ENCODE results near the gene EXOSC1. TPM values are rescaled to one million over a fixed set of nuclear protein-coding genes. Genes with fewer than 3 reads are reported as not detected.

Gene EXOSC1
- total RNA-seq, 2 experiments from 2014 or later, result 43.3 to 49.2 TPM

DNA sequence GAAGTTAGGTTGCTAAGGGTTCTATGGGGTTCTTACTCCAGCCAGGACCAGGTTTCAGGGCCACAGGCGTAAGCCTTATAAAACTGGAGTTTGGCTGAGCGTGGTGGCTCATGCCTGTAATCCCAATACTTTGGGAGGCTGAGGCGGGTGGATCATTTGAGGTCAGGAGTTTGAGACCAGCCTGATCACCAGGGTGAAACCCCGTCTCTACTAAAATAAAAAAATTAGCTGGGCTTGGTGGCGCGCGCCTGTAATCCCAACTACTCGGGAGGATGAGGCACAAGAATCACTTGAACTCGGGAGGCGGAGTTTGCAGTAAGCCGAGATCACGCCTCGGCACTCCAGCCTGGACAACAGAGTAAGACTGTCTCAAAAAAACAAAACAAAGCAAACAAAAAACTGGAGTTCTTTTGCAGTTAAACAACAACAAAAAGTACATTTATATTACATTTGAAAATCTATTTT lies 44.3 kb downstream of the EXOSC1 start:
- DNase-seq, result no peak
- no peak for ATAC-seq
- Mint-ChIP-seq H3K36me3 (ENCODE audit: low read depth) (peaks cover 7% of the 10 kb centered on the region), H3K9me3 (no peaks in the 10 kb centered on the region), H3K4me1 (ENCODE audit: low read depth) (peaks cover 5% of the 10 kb centered on the region), H3K27me3 (no peaks in the 10 kb centered on the region), H3K4me3 (peak overlapping the region; percentile 89), H3K27ac (peak overlapping the region; percentile 79)
- ChIA-PET POLR2A (interaction anchor here (0.9 to 1.5 kb wide), 9 partner anchors 8 to 42 kb away, joined by 3 to 7 read pairs (median 5); no protein-coding TSS in a partner anchor), CTCF (interaction anchor here (0.7 to 4.4 kb wide), 12 partner anchors 10 to 152 kb away, joined by 3 to 30 read pairs (median 5); no protein-coding TSS in a partner anchor)
- intact Hi-C loops (cut with micrococcal nuclease), result loop anchor here (10.0 kb wide), 1 partner anchor 93 kb away; the partner anchor contains the start of genes MMS19 and UBTD1
- TF ChIP-seq CTCF (IDR thresholded peaks at IDR 0.05), result no peak

DNA sequence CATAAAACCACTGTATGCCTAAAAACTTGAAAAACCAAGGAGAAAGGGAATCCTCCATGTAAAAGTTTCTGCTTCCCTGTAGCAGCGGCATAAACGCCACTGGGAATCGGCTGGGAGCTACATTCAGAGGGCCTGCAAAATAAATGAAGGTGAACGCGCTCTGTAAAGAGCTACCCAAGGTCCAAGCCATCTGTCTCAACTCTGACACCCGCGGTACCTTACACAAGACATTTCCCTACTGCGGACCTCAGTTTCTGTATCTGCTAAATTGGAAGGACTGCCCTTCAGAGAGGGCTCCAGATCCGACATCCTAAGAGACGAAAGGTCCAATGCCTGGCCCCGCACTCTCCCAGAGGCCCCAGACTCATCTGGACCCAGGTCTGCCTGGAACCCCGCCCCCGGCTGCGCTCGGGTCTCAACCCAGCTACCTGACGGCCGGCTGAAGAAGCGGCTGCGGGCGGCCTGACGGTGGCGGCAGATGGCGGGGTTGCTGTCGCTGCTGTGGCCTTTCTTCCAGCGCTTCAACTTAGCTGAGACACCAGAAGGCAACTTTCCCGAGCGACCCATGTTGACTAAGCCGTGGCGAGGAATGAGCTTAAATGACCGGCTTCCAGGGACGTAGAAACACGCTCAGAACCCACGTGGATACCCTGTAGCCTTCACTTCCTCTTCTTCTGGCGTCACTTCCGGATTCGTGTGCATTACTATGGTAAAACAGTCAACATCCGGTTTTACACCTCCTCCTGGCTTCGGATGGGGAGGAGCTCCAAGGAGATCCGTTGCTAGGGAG lies 44.9 kb downstream of the EXOSC1 start, which contains the start of gene RRP12:
RRP12 (minus strand) TSS at position 676 of the 790 bp plus-strand sequence; CDS start at position 567, 109 bp downstream.
- intact Hi-C loops (cut with micrococcal nuclease), result loop anchor here (10.0 kb wide), 1 partner anchor 94 kb away; the partner anchor contains the start of genes MMS19 and UBTD1
- Mint-ChIP-seq H3K4me3 (peak within 1 kb of the TSS; percentile 89), H3K36me3 (ENCODE audit: low read depth) (peaks cover 12% of the 10 kb centered on the region), H3K4me1 (ENCODE audit: low read depth) (peaks cover 5% of the 10 kb centered on the region), H3K27me3 (no peaks in the 10 kb centered on the region), H3K27ac (peak within 1 kb of the TSS; percentile 79), H3K9me3 (no peaks in the 10 kb centered on the region)
- peak; percentile 93 for DNase-seq
- peak; percentile 98 for ATAC-seq
- CTCF ChIA-PET, result interaction anchor here (0.7 to 4.4 kb wide), 16 partner anchors 9 to 286 kb away, joined by 3 to 30 read pairs (median 4); partner anchors contain the start of gene AVPI1
- POLR2A ChIA-PET, result interaction anchor here (0.8 to 1.9 kb wide), 16 partner anchors 9 to 121 kb away, joined by 3 to 7 read pairs (median 4); no protein-coding TSS in a partner anchor
- no peak for TF ChIP-seq CTCF (IDR thresholded peaks at IDR 0.05)

- intact Hi-C loops (cut with micrococcal nuclease), result loop anchor here (10.0 kb wide), 1 partner anchor 95 kb away; the partner anchor contains the start of genes MMS19 and UBTD1
- H3K27me3 Mint-ChIP-seq, result no peaks in the 10 kb centered on the region
- ChIA-PET POLR2A (interaction anchor here (0.5 to 1.9 kb wide), 13 partner anchors 9 to 120 kb away, joined by 3 to 7 read pairs (median 3); no protein-coding TSS in a partner anchor), CTCF (interaction anchor here (0.9 to 4.4 kb wide), 11 partner anchors 10 to 287 kb away, joined by 3 to 30 read pairs (median 5); partner anchors contain the start of gene AVPI1)
- TF ChIP-seq CTCF (IDR thresholded peaks at IDR 0.05), result no peak
- no peaks in the 10 kb centered on the region for H3K9me3 Mint-ChIP-seq
- peak; percentile 18 for ATAC-seq
- peaks cover 5% of the 10 kb centered on the region for H3K4me1 Mint-ChIP-seq (ENCODE audit: low read depth)
- DNase-seq, result peak; percentile 68
- H3K4me3 Mint-ChIP-seq, result peak overlapping the region; percentile 89
- peak overlapping the region; percentile 79 for H3K27ac Mint-ChIP-seq
- H3K36me3 Mint-ChIP-seq (ENCODE audit: low read depth), result peaks cover 15% of the 10 kb centered on the region
Measured at GRCh38 chr10:97399843-97400545, 45.8 kb downstream of the EXOSC1 start.

GRCh38 chr10:97396056-97396455 lies 49.8 kb downstream of the EXOSC1 start:
- Mint-ChIP-seq H3K27ac (no peak overlapping the region), H3K27me3 (no peaks in the 10 kb centered on the region), H3K36me3 (ENCODE audit: low read depth) (peaks cover 25% of the 10 kb centered on the region), H3K9me3 (no peaks in the 10 kb centered on the region), H3K4me1 (ENCODE audit: low read depth) (peaks cover 9% of the 10 kb centered on the region), H3K4me3 (no peak overlapping the region)
- intact Hi-C loops (cut with micrococcal nuclease), result no loop called here
- DNase-seq (no peak), ATAC-seq (no peak)
- POLR2A ChIA-PET, result no interaction called here
- no peak for TF ChIP-seq CTCF (IDR thresholded peaks at IDR 0.05)
- CTCF ChIA-PET, result no interaction called here
